ENCODE data around the gene OR8A1. TPM values are rescaled to one million over a fixed set of nuclear protein-coding genes. Genes with fewer than 3 reads are reported as not detected.

Gene OR8A1
- total RNA-seq, 1 donor from 2014 or later = not detected

DNA sequence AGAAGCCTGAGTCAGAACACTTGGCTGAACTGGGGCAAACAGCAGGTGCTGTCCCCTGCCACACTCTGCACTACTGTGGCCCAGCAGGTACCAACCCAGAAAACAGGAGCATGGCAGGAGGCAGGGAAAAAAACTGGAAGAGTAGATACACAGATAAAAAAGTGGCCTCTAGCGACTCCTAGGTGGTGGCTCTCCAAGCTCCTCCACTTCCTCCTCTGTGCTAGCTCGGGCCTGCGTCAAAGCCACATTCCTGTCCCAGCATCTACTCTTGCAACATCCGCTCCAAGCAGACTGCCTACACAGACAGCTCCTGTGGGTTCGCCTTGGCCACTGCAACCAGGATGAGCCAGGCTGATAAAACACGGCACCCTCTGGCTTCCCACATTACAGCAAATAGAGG, 33.3 kb upstream of the OR8A1 start:
- TF ChIP-seq, protein P1, sequence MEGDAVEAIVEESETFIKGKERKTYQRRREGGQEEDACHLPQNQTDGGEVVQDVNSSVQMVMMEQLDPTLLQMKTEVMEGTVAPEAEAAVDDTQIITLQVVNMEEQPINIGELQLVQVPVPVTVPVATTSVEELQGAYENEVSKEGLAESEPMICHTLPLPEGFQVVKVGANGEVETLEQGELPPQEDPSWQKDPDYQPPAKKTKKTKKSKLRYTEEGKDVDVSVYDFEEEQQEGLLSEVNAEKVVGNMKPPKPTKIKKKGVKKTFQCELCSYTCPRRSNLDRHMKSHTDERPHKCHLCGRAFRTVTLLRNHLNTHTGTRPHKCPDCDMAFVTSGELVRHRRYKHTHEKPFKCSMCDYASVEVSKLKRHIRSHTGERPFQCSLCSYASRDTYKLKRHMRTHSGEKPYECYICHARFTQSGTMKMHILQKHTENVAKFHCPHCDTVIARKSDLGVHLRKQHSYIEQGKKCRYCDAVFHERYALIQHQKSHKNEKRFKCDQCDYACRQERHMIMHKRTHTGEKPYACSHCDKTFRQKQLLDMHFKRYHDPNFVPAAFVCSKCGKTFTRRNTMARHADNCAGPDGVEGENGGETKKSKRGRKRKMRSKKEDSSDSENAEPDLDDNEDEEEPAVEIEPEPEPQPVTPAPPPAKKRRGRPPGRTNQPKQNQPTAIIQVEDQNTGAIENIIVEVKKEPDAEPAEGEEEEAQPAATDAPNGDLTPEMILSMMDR (IDR thresholded peaks at IDR 0.05; ENCODE audit: borderline replicate concordance) = no peak
- intact Hi-C loops (cut with micrococcal nuclease) = no loop called here
- H3K27ac ChIP-seq (replicated peaks) = peak overlapping the region; percentile 17

DNA sequence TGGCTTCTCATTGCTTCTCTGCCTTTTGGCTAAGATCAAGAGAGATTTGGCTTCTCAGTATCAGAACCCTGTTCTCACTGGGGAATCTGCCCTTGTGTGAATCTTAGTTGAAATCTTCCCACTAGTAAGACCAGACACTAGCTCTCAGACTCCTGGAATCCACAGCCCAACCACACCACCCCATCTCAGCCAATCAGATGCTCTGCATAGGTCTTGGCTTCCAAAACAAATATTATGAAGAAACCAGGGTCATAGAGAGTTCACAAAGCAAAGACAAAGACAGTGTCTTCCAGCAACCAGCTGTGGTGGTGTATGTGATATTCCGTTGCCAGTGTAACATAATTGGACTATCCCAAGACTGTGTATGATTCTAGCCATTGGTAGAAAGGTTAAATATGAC, 31.8 kb upstream of the OR8A1 start:
- no peaks in the 10 kb centered on the region for H3K9me3 ChIP-seq (replicated peaks)
- H3K27ac ChIP-seq (replicated peaks) = no peak overlapping the region
- H3K4me1 ChIP-seq = no peaks in the 10 kb centered on the region
- no peak for DNase-seq
- H3K36me3 ChIP-seq = no peaks in the 10 kb centered on the region
- no peak overlapping the region for H3K4me3 ChIP-seq
- no peaks in the 10 kb centered on the region for H3K27me3 ChIP-seq (ENCODE audit: low read depth)
- intact Hi-C loops (cut with micrococcal nuclease) = no loop called here
- TF ChIP-seq, protein P1 (IDR thresholded peaks at IDR 0.05; ENCODE audit: borderline replicate concordance) = no peak

More for the DNA sequence above, 33.3 kb upstream of the OR8A1 start:
- DNase-seq = peak; percentile 30
- Histone ChIP-seq H3K4me1 (no peaks in the 10 kb centered on the region), H3K36me3 (no peaks in the 10 kb centered on the region), H3K4me3 (no peak overlapping the region), H3K27me3 (ENCODE audit: low read depth) (no peaks in the 10 kb centered on the region), H3K9me3 (replicated peaks) (no peaks in the 10 kb centered on the region)

DNA sequence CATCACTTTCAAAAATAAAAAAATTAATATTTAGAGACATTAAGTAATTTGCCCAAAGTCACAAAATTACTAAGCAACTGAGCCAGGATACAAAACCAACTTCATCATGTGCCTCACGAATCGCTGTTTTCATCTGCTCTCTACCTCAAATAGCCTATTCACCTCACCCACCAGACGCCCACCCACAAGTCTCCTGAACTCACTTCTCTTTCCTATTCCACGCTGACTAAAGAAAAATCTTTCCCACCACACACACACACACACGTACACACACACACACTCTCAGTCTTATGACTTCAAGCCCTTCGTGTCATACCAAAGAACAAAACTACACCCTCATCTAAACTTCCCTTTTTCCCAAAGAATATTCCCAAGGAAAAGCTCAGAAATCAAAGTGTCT, 28.6 kb upstream of the OR8A1 start:
- H3K4me3 ChIP-seq = no peak overlapping the region
- H3K36me3 ChIP-seq = no peaks in the 10 kb centered on the region
- DNase-seq = no peak
- no peaks in the 10 kb centered on the region for H3K4me1 ChIP-seq
- H3K27ac ChIP-seq (replicated peaks) = no peak overlapping the region
- TF ChIP-seq, protein P1 (IDR thresholded peaks at IDR 0.05; ENCODE audit: borderline replicate concordance) = no peak
- no peaks in the 10 kb centered on the region for H3K9me3 ChIP-seq (replicated peaks)
- intact Hi-C loops (cut with micrococcal nuclease) = no loop called here
- H3K27me3 ChIP-seq (ENCODE audit: low read depth) = no peaks in the 10 kb centered on the region

DNA sequence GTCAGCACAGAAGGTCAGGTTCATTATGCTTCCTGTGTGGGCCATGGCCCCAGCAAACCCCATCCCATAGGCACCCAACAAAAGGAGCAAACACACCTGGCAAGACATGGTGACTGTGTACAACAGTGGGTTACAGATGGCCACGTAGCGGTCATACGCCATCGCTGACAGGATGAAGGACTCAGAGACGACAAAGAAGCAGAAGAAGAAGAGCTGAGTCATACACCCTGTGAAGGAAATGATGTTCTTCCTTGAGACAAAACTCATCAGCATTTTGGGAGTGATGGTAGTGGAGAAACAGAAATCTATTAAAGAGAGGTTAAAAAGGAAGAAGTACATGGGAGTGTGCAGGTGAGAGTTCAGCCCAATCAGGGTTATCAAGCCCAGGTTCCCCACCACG, 26.7 kb upstream of the OR8A1 start:
- Histone ChIP-seq H3K4me3 (no peak overlapping the region), H3K36me3 (no peaks in the 10 kb centered on the region), H3K9me3 (replicated peaks) (no peaks in the 10 kb centered on the region), H3K4me1 (no peaks in the 10 kb centered on the region), H3K27me3 (ENCODE audit: low read depth) (no peaks in the 10 kb centered on the region), H3K27ac (replicated peaks) (no peak overlapping the region)
- intact Hi-C loops (cut with micrococcal nuclease) = no loop called here
- TF ChIP-seq, protein P1 (IDR thresholded peaks at IDR 0.05; ENCODE audit: borderline replicate concordance) = no peak
- DNase-seq = no peak

DNA sequence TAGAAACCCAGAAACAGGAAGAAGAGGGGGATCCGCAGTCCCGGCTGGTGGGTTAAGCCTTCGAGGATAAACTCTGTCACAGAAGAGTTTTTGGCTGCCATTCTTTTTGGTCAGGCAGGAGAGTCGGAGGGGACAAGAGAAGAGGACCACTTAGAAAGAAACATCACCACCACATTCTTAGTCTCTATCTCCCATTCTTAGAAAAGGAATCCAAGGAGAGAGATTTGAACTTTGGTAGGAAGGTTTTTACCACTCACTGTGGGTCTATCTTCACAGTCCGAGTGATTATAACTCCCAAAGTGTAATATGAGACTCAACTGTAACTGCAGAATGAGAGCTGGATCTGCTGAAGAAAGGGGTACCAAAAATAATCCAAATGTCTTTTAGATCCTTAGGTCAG, 26.2 kb upstream of the OR8A1 start, which contains the start of gene OR8B12:
Gene OR8B12, minus strand, starts transcription at position 101 of the 400 bp plus-strand sequence. Its CDS starts 0 bp downstream, at position 101.
- TF ChIP-seq, protein P1 (IDR thresholded peaks at IDR 0.05; ENCODE audit: borderline replicate concordance) = no peak
- Histone ChIP-seq H3K27me3 (ENCODE audit: low read depth) (no peaks in the 10 kb centered on the region), H3K9me3 (replicated peaks) (no peaks in the 10 kb centered on the region), H3K36me3 (no peaks in the 10 kb centered on the region), H3K4me3 (no peak within 1 kb of the TSS), H3K4me1 (no peaks in the 10 kb centered on the region), H3K27ac (replicated peaks) (no peak within 1 kb of the TSS)
- no peak for DNase-seq
- intact Hi-C loops (cut with micrococcal nuclease) = no loop called here
